HG03139 (cell line): ENCODE measurements around the gene APCDD1.

Experiments used
- ATAC-seq: cut with Tn5 transposase; IDR thresholded peaks from one replicate; pipeline ENCODE4 v1.9.1; 2021; ENCODE audit not compliant: unreplicated experiment

Gene APCDD1

GRCh38 chr18:10431680-10432079, 22.8 kb upstream of the APCDD1 start:
- ATAC-seq = no peak

- no peak for ATAC-seq
These were observed 21.7 kb upstream of the APCDD1 start for GRCh38 chr18:10432781-10433180.

GRCh38 chr18:10436160-10436559, 18.3 kb upstream of the APCDD1 start:
- ATAC-seq = no peak

GRCh38 chr18:10437837-10438236, 16.6 kb upstream of the APCDD1 start:
- ATAC-seq = no peak

GRCh38 chr18:10439898-10440297, 14.5 kb upstream of the APCDD1 start:
- no peak for ATAC-seq

- no peak for ATAC-seq
These were observed 13.6 kb upstream of the APCDD1 start for GRCh38 chr18:10440884-10441283.

GRCh38 chr18:10441472-10441871, 13.0 kb upstream of the APCDD1 start:
- ATAC-seq = no peak

GRCh38 chr18:10442551-10442971, 11.9 kb upstream of the APCDD1 start:
- no peak for ATAC-seq

GRCh38 chr18:10443001-10443400, 11.4 kb upstream of the APCDD1 start:
- ATAC-seq = no peak

- no peak for ATAC-seq
These were observed 10.0 kb upstream of the APCDD1 start for GRCh38 chr18:10444314-10445006.

- no peak for ATAC-seq
These were observed 5.0 kb upstream of the APCDD1 start for GRCh38 chr18:10449396-10449795.

- no peak for ATAC-seq
These were observed 3.4 kb upstream of the APCDD1 start for GRCh38 chr18:10450986-10451385.

- ATAC-seq = no peak
These were observed 1.1 kb upstream of the APCDD1 start for GRCh38 chr18:10453261-10453805.

GRCh38 chr18:10454681-10455557, 484 bp downstream of the APCDD1 start:
- no peak for ATAC-seq

GRCh38 chr18:10455726-10456453, 1.5 kb downstream of the APCDD1 start:
- ATAC-seq = no peak

- ATAC-seq = no peak
These were observed 2.3 kb downstream of the APCDD1 start for GRCh38 chr18:10456718-10457117.

- ATAC-seq = no peak
These were observed 2.7 kb downstream of the APCDD1 start for GRCh38 chr18:10457128-10457527.

GRCh38 chr18:10457767-10458166, 3.3 kb downstream of the APCDD1 start:
- no peak for ATAC-seq

- no peak for ATAC-seq
These were observed 4.3 kb downstream of the APCDD1 start for GRCh38 chr18:10458691-10459090.

- ATAC-seq = no peak
These were observed 5.2 kb downstream of the APCDD1 start for GRCh38 chr18:10459587-10459986.

- no peak for ATAC-seq
These were observed 6.1 kb downstream of the APCDD1 start for GRCh38 chr18:10460414-10461018.
